Neuronal stem cell (in vitro differentiated cells): ENCODE measurements around the gene CDK3.

Experiments
- DNase-seq: peaks from one replicate; pipeline ENCODE4 v3.0.0-alpha.2; 2013; ENCODE audit warnings: low spot score
- H2AFZ ChIP-seq: one replicate; pipeline ENCODE4 v1.6.1; 2013; ENCODE audit warnings: mild to moderate bottlenecking, low read length, inconsistent platforms
- H2AK5ac ChIP-seq: 2 replicates; pipeline ENCODE4 v1.6.1; 2013; ENCODE audit warnings: low read depth, mild to moderate bottlenecking, inconsistent platforms, low read length, moderate library complexity, mixed read lengths
- H2BK120ac ChIP-seq: 2 replicates; pipeline ENCODE4 v1.6.1; 2013; ENCODE audit warnings: low read depth, mild to moderate bottlenecking, inconsistent platforms, low read length, moderate library complexity, mixed read lengths
- H2BK12ac ChIP-seq: one replicate; pipeline ENCODE4 v1.6.1; 2013; ENCODE audit warnings: low read length, inconsistent platforms
- H2BK15ac ChIP-seq: 2 replicates; pipeline ENCODE4 v1.6.1; 2013; ENCODE audit warnings: mild to moderate bottlenecking, low read length, inconsistent platforms, mixed read lengths
- H2BK5ac ChIP-seq: one replicate; pipeline ENCODE4 v1.6.1; 2013; ENCODE audit warnings: inconsistent platforms, mild to moderate bottlenecking, low read length, moderate library complexity
- H3K14ac ChIP-seq: one replicate; pipeline ENCODE4 v1.6.1; 2013; ENCODE audit warnings: low read length, inconsistent platforms
- H3K18ac ChIP-seq: 2 replicates; pipeline ENCODE4 v1.6.1; 2013; ENCODE audit warnings: low read length, inconsistent platforms
- H3K23ac ChIP-seq: 2 replicates; pipeline ENCODE4 v1.6.1; 2013; ENCODE audit warnings: low read depth, mild to moderate bottlenecking, mixed read lengths, low read length, inconsistent platforms; ENCODE audit not compliant: poor library complexity
- H3K27ac ChIP-seq: replicated peaks from 3 replicates; pipeline ENCODE4 v1.5.1; 2013; ENCODE audit warnings: low read length, inconsistent platforms
- H3K27me3 ChIP-seq, 3 experiments: 2 replicates each; pipeline ENCODE4 v1.6.1; 2013; ENCODE audit warnings: low read length in 3 of 3, mild to moderate bottlenecking in 2 of 3, inconsistent platforms in 1 of 3, low read depth in 1 of 3, mixed read lengths in 1 of 3, moderate library complexity in 1 of 3; ENCODE audit not compliant: control insufficient read depth in 3 of 3, insufficient read depth in 3 of 3
- H3K36me3 ChIP-seq, 2 donors: replicated peaks in 1 of 2; 2 replicates each; pipeline ENCODE4 v1.6.1; 2013; ENCODE audit warnings: low read length in 2 of 2; ENCODE audit not compliant: control insufficient read depth in 2 of 2, insufficient read depth in 2 of 2
- H3K4ac ChIP-seq: 2 replicates; pipeline ENCODE4 v1.6.1; 2013; ENCODE audit warnings: inconsistent platforms, mild to moderate bottlenecking, low read length, moderate library complexity
- H3K4me1 ChIP-seq, 2 donors: 1 replicate in 1 of 2; 2 replicates in 1 of 2; pipeline ENCODE4 v1.6.1; 2013; ENCODE audit warnings: low read length in 2 of 2, low read depth in 1 of 2; ENCODE audit not compliant: control insufficient read depth in 2 of 2, insufficient read depth in 1 of 2
- H3K4me2 ChIP-seq: one replicate; pipeline ENCODE4 v1.6.1; 2013; ENCODE audit warnings: mild to moderate bottlenecking, low read length, inconsistent platforms; ENCODE audit not compliant: insufficient read depth, poor library complexity, severe bottlenecking
- H3K4me3 ChIP-seq, 2 donors: 2 replicates each; pipeline ENCODE4 v1.5.1; 2013; ENCODE audit warnings: low read length in 2 of 2, mild to moderate bottlenecking in 2 of 2, inconsistent platforms in 1 of 2, moderate library complexity in 1 of 2
- H3K79me1 ChIP-seq: one replicate; pipeline ENCODE4 v1.6.1; 2013; ENCODE audit warnings: low read depth, mild to moderate bottlenecking, inconsistent platforms, low read length, moderate library complexity
- H3K9ac ChIP-seq: one replicate; pipeline ENCODE4 v1.6.1; 2013; ENCODE audit warnings: mild to moderate bottlenecking, low read depth, low read length, inconsistent platforms; ENCODE audit not compliant: poor library complexity
- H3K9me3 ChIP-seq, 2 donors: replicated peaks in 1 of 2; 2 replicates each; pipeline versions ENCODE3 to v1.6.1; 2013; ENCODE audit warnings: low read length in 2 of 2, mild to moderate bottlenecking in 2 of 2, inconsistent platforms in 1 of 2, low read depth in 1 of 2, mixed read lengths in 1 of 2, moderate library complexity in 1 of 2; ENCODE audit not compliant: control insufficient read depth in 2 of 2, insufficient read depth in 1 of 2
- H4K8ac ChIP-seq: one replicate; pipeline ENCODE4 v1.6.1; 2013; ENCODE audit warnings: low read depth, mild to moderate bottlenecking, inconsistent platforms, low read length, moderate library complexity
- H4K91ac ChIP-seq: one replicate; pipeline ENCODE4 v1.6.1; 2013; ENCODE audit warnings: low read length, low read depth, mild to moderate bottlenecking, inconsistent platforms; ENCODE audit not compliant: poor library complexity
- WGBS, 2 donors: extraction: QIAGEN DNeasy Blood & Tissue Kit; methylation state at CpG; one replicate each; pipeline ENCODE4 v1.1.7; 2013; ENCODE audit warnings: missing lambda C conversion rate in 2 of 2, mixed read lengths in 1 of 2; ENCODE audit not compliant: insufficient read length in 2 of 2, insufficient replicate concordance in 1 of 2; ENCODE audit errors: extremely low coverage in 2 of 2; 5-methylcytosine and 5-hydroxymethylcytosine counted together

CDK3 gene

GRCh38 chr17:75978938-75979704 lies 21.5 kb upstream of the CDK3 start, which contains the start of the genes ACOX1 and TEN1:
ACOX1 (minus strand) TSS chr17:75979166; CDS start chr17:75979073, 93 bp downstream.
TEN1 (plus strand) TSS chr17:75979240; CDS start chr17:75986193, 6,953 bp downstream.
- no peaks in the 10 kb centered on the region for H3K4me1 ChIP-seq
- H2BK120ac ChIP-seq = peak within 1 kb of the TSS; percentile 10
- no peak within 1 kb of the TSS for H4K8ac ChIP-seq
- H3K23ac ChIP-seq = peak within 1 kb of the TSS; percentile 12
- H2BK15ac ChIP-seq = peak within 1 kb of the TSS; percentile 70
- peak within 1 kb of the TSS; percentile 100 for H3K27ac ChIP-seq
- peak within 1 kb of the TSS; percentile 100 for H3K18ac ChIP-seq
- H3K36me3 ChIP-seq = peaks cover 0 to 7% of the 10 kb centered on the region in 2 donors
- peak; percentile 96 for DNase-seq
- peak within 1 kb of the TSS; percentile 49 for H2AK5ac ChIP-seq
- H3K4me3 ChIP-seq = peak within 1 kb of the TSS; percentile 67 to 87
- H2BK5ac ChIP-seq = peak within 1 kb of the TSS; percentile 95
- H2BK12ac ChIP-seq = no peak within 1 kb of the TSS
- peak within 1 kb of the TSS; percentile 90 for H3K4me2 ChIP-seq
- H3K79me1 ChIP-seq = no peaks in the 10 kb centered on the region
- peak within 1 kb of the TSS; percentile 66 for H3K14ac ChIP-seq
- H4K91ac ChIP-seq = no peak within 1 kb of the TSS
- H3K27me3 ChIP-seq = no peaks in the 10 kb centered on the region
- no peaks in the 10 kb centered on the region for H3K9me3 ChIP-seq
- H2AFZ ChIP-seq = peak within 1 kb of the TSS; percentile 93
- no peak within 1 kb of the TSS for H3K4ac ChIP-seq
- WGBS, 2 donors = no CpG with 5 or more reads among the region's 72 CpGs
- peak within 1 kb of the TSS; percentile 91 for H3K9ac ChIP-seq

- Histone ChIP-seq H3K4ac (no peak overlapping the region), H3K36me3 (peaks cover 0 to 3% of the 10 kb centered on the region in 2 donors), H3K9ac (peak overlapping the region; percentile 80), H3K4me3 (peak overlapping the region; percentile 67 to 83), H2BK120ac (peak overlapping the region; percentile 10), H3K9me3 (no peaks in the 10 kb centered on the region), H3K23ac (peak overlapping the region; percentile 12), H3K4me2 (peak overlapping the region; percentile 65), H2BK5ac (peak overlapping the region; percentile 95), H3K14ac (no peak overlapping the region), H3K27me3 (no peaks in the 10 kb centered on the region), H3K27ac (peak overlapping the region; percentile 100), H2AK5ac (peak overlapping the region; percentile 49), H2BK15ac (no peak overlapping the region), H2AFZ (peak overlapping the region; percentile 93), H2BK12ac (no peak overlapping the region), H3K4me1 (no peaks in the 10 kb centered on the region), H3K18ac (peak overlapping the region; percentile 88), H3K79me1 (no peaks in the 10 kb centered on the region), H4K8ac (no peak overlapping the region), H4K91ac (no peak overlapping the region)
- no peak for DNase-seq
- no CpG with 5 or more reads among the region's 19 CpGs for WGBS, 2 donors
Observed at GRCh38 chr17:75979705-75980187, 20.9 kb upstream of the CDK3 start.

- Histone ChIP-seq H3K27ac (peak overlapping the region; percentile 100), H3K9me3 (no peaks in the 10 kb centered on the region), H3K4ac (no peak overlapping the region), H4K91ac (no peak overlapping the region), H2BK15ac (no peak overlapping the region), H2BK120ac (peak overlapping the region; percentile 10), H3K4me2 (peak overlapping the region; percentile 65), H3K9ac (no peak overlapping the region), H3K36me3 (peaks cover 0 to 3% of the 10 kb centered on the region in 2 donors), H2AK5ac (peak overlapping the region; percentile 49), H3K27me3 (no peaks in the 10 kb centered on the region), H3K14ac (no peak overlapping the region), H2BK5ac (peak overlapping the region; percentile 95), H2BK12ac (no peak overlapping the region), H3K4me1 (no peaks in the 10 kb centered on the region), H3K79me1 (no peaks in the 10 kb centered on the region), H3K18ac (no peak overlapping the region), H3K23ac (no peak overlapping the region), H3K4me3 (peak overlapping the region; percentile 67 to 83), H2AFZ (peak overlapping the region; percentile 93), H4K8ac (no peak overlapping the region)
- DNase-seq = no peak
- no CpG with 5 or more reads among the region's 18 CpGs for WGBS, 2 donors
Observed at GRCh38 chr17:75980188-75981018, 20.3 kb upstream of the CDK3 start.
